Stimulated activated naive CD4-positive, alpha-beta T cell (primary cell): Measurements from ENCODE around the gene TMEM92.
"Not testable (repeated sequence)": the region's sequence is repeated elsewhere in the genome, so short reads cannot be mapped to it uniquely, and the experiment has no call there.

Source experiments
- DNase-seq, 6 experiments: peaks; one replicate each; lab custom pipeline; 2025; lab: John Stamatoyannopoulos, UW

TMEM92 gene

DNA sequence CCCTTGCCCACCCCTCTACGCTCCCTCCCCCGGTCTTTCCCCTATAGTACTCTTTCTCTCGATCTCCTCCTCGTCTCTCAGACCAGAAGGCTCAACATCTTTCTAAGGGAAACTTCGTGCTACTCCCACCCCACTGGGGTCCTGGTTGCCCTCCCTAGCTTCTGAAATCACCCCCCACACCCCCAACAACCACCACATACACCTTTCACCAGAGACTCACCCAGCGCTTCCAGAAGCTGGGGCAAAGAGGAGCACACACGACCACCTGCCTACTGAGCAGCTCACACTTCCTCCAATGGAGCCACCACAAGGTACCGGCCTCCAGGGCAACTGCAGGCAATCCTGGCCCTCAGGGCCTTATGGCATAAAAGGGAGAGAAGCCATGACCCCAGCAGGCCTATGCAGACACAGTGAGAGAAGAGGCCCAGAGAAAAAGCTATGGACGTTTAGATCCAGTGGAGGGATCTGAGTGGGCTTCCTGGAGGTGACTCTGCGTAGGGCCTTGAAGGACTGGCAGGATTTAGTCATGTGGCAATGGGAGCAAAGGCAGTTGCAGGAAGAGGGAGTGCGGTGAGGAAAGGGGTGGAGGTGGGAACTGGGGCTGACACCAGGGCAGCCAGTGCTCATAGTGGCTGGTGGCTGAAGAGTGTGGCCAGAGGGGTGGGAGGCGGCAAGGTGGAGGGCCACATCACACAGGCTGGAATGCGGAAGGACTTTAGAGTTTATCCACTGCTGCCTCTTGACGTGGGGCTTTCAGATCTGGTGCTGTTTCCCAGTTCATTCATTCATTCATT, 12.1 kb upstream of the TMEM92 start:
- no peak for DNase-seq

DNA sequence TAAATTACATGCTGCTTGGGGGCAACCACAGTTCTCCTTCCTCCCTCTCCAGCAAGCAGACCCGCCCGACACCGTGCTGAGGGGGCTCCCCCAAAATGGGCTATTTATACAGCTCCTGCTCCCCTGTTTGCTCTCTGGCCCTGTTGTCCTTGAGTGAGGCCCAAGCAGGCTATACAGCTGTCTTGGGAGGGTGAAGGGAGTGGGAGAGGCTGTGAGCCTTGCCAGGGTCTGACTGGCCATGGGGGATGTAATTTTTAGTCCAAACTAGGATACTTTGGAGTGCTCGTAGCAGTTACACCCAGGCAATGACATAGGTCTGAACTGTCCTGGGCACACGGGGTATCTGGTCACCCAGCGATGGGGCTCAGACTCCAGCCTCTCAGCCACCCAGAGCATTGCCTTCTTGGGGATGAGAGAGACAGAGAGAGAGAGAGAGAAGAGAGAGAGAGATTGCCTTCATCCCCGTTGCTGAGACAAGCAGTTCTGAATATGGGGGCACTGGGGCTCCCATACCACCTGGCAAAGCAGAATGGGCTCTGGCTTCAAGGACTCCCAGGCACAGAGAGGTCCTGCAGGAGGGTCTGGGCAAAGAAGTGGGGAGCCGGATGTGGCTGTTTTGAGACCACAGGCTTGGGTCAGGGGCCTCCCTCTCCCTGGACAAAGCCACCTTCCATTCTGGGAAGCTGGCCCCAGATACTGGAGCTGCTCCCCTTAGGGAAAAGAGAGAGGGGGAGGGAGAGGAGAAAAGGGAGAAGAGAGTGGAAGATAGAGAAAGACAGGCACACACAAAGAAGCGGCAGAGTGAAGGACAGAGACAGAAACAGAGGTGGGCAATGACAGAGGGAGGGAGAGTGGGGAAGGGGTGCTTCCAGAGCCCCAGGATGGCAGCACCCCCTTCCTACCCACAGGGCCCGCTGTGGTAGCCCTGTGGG, 10.7 kb upstream of the TMEM92 start:
- no peak for DNase-seq

DNA sequence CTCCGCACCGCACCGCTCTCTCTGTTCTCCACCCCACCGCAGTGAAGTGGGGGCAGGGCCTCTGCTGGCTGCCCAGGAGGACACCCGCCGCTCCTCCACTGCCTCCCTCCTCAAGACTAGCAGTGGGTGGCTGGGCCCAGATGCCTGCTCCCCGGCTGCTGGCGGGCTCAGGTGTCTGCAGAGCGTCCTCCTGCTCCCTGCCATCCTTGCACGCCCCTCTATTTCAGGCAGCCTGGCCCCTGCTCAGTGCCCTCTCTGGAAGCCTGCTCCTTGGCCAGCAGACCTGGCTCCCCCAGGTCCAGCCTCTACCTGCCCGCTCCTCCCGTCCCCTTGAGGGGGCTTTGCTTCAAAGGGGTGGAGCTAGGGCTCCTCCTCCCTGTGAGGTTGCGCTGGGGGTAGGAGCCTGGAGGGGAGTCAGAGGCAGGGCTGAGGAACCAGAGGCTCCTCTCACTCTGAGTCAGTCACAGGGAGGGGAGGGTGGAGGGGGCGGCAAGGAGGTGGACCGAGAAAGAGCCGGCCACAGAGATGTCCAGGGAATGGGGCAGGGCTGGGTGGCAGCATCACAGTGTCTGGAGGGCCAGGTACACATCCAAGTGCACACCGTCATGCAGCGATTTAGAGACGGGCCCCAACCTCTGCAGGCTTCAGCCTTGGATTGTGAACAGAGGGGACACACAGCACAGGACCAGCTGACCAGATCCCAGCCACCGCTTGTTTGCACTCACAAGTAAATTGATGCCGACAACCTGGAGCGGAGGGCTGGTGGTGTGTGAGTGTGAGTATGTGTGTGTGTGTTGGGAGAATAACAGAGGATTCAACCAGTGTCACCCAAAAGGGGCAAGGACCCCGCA, 9.8 kb upstream of the TMEM92 start:
- DNase-seq, result no peak

DNA sequence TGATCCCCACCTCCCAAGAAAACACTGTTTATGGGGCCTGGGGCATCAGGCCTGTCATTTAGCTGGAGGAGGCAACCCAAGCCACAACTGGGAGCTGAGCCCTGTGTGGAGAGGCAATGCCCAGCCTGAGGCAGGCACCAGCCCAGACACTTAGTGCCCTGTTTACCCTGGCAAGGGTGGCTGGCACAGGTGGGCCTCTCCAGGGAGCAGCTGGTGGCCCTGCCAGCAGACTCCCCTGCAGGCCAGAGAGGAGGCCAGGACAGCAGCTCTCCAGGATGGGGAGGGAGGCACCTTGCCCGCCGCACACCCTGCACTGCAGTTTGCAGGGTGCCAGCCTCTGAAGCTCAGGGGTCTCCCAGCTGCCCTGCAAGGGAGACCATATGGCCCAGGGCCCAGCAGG, 9.1 kb upstream of the TMEM92 start:
- DNase-seq, result no peak

DNA sequence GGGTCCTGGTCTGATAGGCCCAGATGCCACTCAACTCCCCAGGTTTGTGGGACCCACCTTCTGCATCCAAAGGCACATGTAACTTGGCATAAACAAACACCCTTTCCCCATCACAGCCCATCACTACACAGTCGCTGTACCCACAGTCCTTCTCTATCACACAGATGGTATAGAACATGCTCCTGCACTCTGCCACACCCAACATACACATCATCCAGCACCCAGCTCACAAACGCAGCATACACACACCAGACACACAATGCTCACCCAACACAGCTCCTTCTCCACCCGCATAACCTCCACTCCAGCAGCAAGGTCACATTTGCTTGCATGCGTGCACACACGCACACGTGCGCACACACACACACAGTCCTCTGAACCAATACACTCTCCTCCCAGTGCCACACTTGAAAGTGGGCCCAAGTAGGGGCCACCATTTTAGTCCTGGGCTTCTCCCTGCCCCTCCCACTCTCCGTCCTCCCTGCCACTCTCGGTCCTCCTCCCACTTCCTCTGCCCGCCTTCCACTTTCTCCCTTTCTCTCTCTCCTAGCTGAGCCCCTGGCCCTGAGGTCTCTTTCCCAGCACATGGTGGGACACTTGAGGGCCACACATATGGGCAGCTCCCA, 8.5 kb upstream of the TMEM92 start:
- no peak for DNase-seq

DNA sequence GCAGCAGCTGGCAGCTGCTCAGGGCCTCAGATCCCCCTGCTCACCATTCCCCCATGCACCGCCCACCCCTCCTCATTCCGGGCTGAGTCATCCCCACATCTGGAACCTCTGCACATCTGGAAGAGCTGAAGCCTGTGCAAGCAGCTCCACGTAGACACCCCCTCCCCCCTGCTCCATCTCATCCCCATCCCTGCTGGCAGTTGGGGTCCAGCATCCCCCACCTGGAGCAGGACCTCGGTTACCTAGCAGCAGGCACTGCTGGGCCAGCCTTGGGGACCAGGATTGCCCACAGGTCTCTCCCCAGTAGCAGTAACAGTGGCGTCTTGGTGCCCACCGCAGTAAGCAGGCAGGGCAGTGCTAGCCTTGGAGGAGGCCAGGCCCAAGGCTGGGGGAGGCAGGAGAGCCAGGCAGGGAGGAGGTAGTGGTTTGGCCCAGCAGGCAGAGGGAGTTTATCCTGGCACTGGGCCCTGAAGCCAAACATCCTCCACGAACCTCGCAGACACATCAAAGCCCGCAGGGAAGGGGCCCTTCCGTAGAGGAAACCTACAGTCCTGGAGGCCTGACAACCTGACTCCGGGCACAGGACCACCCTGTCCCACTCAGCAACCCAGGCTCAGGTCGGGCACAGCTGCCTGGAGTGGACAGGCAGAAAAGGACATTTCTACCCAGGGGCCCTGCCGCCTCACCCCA, 7.7 kb upstream of the TMEM92 start:
- DNase-seq, result no peak

DNA sequence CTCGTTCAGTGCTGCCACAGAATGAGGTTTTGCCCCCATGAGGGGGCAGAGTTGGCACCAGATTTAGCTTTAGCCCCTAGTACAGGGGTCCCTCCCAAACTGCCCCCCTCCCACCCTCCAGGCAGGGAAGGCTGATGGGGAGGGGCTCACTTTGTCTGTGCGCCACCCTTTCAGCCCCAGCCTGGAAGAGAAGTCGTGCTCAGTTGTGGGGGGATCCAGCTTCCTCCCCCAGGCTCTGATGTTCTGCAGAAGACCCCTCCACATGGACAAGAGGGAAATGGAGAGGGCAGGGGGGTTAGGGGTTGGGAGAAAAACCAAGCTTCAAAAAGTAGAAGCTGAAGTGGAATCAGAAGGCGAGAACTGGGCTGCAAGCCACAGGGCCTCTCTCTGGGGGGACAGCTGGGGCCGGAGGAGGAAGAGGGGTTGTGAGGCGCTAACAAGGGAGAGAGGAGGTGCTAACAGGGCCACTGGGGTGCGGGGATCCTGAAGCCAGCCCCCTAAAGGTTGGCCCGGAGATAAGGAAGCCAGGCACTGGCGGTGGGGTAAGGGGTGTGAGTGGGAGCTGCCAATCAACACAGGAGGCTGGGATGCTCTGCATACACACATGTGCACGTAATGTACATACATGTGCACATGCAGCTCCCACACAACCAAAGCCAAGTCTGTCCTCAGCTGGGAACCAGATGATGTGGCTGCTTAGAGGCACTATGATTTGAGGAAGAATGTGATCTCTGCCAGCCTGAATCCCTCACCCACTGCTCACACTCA, 7.0 kb upstream of the TMEM92 start:
- DNase-seq, result no peak

DNA sequence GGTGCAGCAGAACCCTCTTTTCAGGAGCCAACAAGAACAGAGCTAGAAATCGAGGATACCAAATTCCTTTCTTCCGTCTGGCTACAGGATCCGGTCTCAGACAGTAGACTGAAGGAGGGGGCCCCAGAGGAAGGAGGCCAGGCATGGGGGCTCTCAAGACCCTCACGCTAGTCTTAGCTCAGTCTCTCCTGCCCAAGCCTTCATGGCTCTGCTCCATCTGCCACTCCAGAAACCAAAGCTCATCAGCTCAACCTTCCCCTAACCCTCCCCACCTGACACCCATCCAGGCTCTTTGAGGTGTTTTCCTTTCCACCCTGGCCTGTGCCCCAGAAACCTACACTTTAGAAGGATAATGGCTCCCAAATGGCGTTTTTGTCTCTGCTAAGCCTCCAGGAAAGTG, 6.2 kb upstream of the TMEM92 start:
- no peak for DNase-seq

DNA sequence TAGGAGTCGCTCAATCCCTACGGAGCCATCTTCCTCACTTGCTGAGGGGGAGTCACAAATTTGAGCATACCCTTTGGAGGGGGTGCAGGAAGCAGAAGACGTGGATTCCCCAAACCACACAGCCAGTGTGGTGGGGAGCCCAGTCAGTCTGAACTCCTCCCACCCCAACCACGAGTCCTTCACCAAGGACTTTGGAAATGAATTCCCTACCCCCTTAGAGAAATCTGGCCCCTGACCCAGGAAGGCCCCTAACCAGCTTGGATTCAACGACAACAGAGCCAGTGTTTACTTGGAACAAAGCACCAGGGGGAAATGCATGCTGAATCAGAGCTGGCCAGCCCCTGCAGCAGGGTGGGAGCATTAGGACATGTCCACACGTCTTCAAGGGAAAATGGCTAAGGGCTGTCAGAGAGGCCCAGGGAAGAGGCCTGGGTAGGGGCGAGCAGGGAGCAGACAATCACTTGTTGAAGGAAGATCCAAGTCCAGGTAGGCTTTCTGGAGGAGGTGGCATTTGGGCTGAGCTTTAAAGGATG, 5.5 kb upstream of the TMEM92 start:
- no peak for DNase-seq

DNA sequence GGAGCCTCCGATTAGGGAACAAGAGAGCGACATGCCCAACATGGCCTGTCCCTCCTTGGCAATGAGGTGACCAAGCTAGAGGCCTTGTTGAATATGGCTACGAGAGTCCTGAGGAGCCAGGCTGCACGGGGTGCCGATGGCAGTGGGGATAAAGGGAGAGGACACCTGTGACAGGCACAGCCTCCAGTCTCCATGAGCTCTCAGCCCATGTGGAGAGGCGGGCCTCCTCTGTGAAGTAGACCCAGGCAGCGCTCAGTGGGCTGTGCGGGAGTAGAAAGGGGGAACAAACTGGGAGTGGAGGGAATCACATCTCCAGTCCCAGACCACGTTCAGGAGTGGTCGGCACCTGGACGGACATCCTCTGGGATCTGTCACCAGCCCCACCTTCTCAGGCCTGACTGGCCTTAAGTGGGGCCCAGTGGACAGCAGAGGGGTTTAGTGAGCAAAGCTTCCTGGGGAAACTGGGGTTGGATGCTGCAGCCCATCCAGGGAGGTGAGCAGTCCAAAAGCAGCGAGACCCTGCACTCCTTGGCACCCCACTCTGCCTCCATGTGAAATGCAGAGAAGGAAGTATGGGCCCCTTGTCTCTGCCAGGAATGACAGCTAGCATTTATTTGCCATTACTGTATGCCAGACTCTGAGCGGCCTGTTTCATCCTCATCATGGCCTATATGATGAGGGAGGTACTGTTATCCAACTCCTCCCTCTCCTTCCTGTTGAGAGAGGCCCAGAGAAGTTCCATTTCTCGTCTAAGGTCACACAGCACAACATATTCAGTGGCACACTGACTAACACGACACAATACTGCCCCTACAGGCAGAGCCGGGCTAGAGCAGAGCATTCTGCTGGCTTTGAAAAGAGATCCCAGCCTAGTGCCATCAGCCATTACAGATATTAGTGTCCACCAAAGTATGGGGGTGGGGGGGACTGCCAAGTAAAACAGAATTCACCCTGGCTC, 4.5 kb upstream of the TMEM92 start:
- peak in 5 of 6 experiments; percentile 7 to 40 (median 32) for DNase-seq

DNA sequence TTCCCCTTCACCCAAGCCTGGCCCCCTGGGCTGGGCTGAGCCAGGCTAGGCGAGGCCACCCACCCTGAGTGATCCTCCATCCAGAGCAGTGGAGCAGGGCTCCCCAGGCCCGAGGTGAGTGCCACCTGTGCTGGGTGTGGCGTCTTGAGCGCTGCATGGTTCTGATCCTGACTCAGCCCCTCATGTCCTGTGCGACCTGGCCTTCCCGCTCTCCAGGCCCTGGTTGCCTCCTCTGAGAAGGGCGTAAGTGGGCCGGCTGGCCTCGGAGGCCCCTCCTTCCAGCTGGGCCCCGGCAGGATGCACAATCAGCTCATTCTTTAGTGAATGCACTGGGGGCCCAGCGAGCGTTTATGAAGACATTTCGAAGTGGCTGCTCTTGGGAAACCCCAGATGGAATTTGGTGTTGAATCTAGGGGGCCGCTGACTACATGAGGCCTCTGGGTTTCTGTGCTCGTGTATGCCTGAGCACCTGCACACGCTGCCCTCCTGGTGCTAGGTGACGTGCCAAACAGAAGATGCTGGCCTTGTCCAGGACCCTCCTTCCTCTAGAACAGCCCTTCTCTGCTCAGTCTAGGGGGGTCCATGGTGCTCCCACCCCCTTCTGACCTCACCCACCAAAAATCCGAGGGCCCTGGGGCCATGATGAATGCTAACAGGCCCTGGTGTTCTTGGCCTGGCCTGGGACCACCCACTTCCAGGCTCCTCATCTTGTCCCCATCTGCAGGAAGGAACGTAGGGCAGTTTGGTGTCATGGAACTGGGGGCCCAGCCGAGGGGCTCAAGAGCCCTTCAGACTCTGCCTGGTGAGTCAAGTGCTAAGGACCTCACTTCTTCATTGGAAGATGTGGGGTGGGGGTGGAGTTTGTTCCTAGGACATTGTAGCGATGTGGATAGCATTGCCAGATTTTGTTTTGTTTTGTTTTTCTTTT, 3.6 kb upstream of the TMEM92 start:
- no peak for DNase-seq

DNA sequence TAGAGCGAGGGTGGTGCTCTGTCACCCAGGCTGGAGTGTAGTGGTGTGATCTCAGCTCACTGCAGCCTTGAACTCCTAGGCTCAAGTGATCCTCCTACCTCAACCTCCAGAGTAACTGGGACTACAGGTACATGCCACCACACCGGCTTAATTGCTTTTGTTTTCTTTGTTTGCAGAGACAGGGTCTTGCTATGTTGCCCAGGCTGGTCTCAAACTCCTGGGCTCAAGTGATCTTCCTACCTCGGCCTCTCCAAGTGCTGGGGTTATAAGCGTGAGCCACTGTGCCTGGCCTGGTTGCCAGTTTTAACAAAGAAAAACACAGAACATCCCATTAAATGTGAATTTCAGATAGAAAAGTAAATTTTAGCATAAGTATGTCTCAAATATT, 2.9 kb upstream of the TMEM92 start:
- not testable (repeated sequence) for DNase-seq

DNA sequence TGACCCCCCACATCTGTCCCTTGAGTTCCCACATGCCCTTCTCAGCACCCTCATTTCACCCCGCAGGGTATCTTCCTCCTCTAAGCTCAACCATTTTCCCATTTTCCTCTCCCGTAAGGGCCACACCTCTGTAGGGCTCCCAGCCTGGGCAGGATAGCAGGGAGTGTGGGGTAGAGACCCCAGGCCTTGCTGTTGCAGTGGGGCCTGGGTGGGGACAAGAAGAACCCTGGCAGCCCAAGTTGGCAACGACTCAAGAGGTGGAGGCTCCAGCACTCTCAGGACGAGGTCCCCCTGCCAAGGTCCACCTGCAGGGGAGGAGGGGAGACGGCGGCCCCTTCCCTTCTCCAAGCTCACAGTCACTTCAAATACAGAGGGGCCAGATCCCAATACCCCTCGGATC, 2.0 kb upstream of the TMEM92 start:
- DNase-seq, result no peak

DNA sequence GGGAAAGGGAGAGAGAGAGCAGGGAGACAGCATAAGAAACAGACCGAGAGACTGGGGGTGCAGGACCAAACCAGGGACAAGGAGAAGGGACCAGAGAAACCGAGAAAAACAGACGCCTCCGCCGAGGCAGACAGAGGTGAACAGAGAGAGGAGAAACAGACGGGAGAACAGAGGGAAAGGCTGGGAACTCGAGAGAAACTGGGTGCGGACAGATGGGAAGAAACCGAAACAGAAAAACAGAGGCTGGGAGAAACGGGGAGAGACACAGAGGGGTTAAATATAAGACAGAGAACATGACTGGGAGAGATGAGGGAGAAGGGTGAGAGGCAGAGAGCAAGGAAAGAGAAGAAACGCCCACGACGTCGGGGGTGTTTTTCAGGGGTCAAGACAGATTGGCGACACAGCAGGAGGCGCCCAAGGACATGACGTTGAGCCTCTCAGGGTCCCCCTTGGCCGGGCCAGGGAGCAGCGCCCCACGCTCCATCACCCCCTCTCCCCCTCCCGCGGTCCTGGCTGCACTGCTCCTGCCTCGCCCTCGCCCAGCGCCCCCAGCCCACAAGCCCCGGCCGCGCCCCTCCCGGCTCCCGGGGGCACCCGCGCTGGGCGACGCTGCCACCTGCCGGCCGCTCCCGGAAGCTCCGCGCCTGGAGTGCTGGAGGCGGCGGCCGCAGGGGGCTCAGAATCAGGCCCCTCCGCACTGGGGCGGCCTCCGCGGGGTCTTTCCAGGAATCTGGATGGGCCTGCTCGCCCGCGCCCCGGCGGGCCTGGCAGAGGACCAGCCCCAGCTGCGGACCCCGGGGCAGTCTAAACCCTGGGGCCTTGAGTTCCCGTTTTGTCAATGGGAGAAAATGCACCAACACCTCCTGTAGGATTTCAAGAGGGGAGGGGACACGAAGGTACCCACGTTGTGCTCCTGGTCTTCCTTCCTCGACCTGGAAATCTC, 1.3 kb upstream of the TMEM92 start:
- peak in 5 of 6 experiments; percentile 8 to 55 (median 41) for DNase-seq

DNA sequence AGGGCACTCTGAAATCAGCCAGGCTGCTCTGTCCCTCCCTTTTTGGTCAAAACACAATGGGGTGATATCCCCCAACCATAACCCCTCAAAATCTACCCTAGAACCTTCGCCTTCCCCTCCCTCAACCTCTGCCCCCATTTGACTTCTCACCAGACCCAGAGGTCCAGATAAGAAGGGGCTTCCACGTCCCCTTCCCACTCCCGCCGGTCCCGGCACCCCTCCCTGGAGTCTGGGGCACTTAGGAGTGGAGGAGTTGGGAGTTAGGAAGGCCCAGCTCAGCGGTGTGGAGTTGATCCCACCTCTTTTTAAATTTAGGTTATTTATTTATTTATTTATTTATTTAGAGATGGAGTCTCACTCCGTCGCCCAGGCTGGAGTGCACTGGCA, 619 bp upstream of the TMEM92 start:
- DNase-seq, result no peak

DNA sequence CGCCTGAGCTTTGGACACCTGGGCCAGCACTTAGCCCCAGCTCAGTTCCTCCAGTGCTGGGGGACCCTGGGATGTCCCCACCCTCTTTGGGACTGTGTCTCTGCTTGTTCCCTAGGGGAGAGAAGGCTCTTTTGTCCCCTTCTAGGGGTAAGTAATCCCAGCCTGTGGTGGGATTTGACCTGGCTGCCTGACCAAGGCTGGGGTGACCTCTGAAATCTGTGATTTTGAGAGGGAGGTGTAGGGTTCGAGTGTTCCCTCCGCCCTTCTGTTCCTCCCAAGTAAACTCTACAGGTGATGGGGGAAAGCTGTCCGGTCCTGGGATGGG, 593 bp downstream of the TMEM92 start:
- DNase-seq, result no peak

DNA sequence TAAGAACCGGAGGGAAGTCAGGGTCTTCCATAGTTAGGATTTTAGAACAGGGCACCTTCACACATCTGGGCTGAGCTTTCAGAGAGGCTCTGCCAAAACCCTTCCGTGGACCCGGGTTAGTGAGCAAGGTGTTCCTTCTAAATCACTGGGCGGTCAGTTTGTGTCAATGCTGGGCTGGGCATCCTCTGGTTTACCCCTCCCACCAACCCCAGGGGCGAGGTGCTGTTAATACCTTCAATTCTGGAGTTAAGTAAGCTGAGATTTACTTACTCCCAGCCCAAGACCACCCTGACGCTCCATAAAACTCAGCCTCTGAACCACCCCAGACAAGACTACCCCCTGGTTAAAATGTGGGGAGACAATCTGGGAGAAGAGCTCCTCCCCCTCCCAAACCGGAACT, 1.0 kb downstream of the TMEM92 start:
- DNase-seq, result no peak
